Activated CD4-positive, alpha-beta memory T cell treated with anti-CD3 and anti-CD28 coated beads for 36 hours (primary cell): ENCODE measurements around the gene CHD2. TPM values are rescaled to one million over a fixed set of nuclear protein-coding genes. Genes with fewer than 3 reads are reported as not detected.
A peak's percentile ranks its signal among the peaks of the same experiment; 100 is the strongest.

ENCODE experiments used
- CTCF ChIA-PET: fragments of 350-600 bp; sonication (Branson Sonifier 250); formaldehyde crosslinking; loops from one replicate; lab custom pipeline; 2021; ENCODE audit warnings: antibody characterized with exemption, inconsistent platforms; lab: Charles Lee
- POLR2A ChIA-PET: fragments of 350-600 bp; sonication (Branson Sonifier 250); formaldehyde crosslinking; loops from one replicate; lab custom pipeline; 2021; ENCODE audit warnings: antibody characterized with exemption; lab: Charles Lee
- DNase-seq: peaks from one replicate; pipeline ENCODE4 v3.0.0-alpha.2; 2020
- H3K27ac Mint-ChIP-seq: one replicate; pipeline ENCODE4 v1.8.0; 2021; ENCODE audit warnings: mixed read lengths
- H3K27me3 Mint-ChIP-seq: one replicate; pipeline ENCODE4 v1.8.0; 2021; ENCODE audit warnings: mixed read lengths
- H3K36me3 Mint-ChIP-seq: one replicate; pipeline ENCODE4 v1.8.0; 2021; ENCODE audit warnings: mixed read lengths
- H3K4me1 Mint-ChIP-seq: one replicate; pipeline ENCODE4 v1.8.0; 2021; ENCODE audit warnings: low read depth, mixed read lengths
- H3K4me3 Mint-ChIP-seq: one replicate; pipeline ENCODE4 v1.8.0; 2021; ENCODE audit warnings: mild to moderate bottlenecking, mixed read lengths
- H3K9me3 Mint-ChIP-seq: one replicate; pipeline ENCODE4 v1.8.0; 2021; ENCODE audit warnings: mixed read lengths
- intact Hi-C: fragments of 100-400 bp; cut with micrococcal nuclease; formaldehyde crosslinking; loops from one replicate; pipeline ENCODE4 v1.15.1; 2023
- total RNA-seq, 2 experiments: library from RNA; stranded (reverse); gene quantifications; one replicate each; pipeline ENCODE4 v1.2.3, GENCODE V29; 2021

The CHD2 gene
- total RNA-seq, 2 experiments from 2014 or later, result 113 to 121 TPM

DNA sequence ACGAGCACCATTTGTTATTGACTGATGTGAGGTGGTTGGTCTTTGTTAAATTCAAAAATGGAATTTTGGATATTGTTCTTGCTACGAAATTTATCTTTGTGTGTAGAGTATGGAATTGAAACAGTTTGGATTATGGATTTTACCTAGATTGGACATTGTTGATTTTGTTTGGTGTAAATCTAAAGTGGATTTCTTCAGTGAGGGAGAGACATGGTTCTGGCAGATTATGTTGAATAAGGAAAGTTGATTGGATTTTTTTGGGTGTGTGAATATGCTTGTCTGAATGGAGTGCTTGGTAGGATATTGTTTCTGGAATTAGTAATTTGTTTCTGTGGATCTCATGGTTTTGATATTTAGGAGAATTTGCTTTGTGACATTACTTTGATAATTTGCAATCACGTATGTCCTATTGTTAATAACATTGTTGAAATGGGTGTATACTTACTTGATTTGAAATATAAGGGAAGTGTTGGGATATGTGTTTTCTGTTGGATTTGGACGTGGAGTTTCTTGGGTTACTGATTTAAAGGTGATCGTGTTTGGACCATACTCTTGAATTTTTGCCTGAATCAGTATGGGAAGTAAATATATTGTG is 1.0 kb upstream of the CHD2 start:
- ChIA-PET POLR2A (interaction anchor here (0.9 to 11.6 kb wide), 9 partner anchors 10 to 90 kb away, joined by 3 to 733 read pairs (median 19); no protein-coding TSS in a partner anchor), CTCF (interaction anchor here (0.7 to 5.6 kb wide), 8 partner anchors 9 to 90 kb away, joined by 3 to 69 read pairs (median 12); no protein-coding TSS in a partner anchor)
- Mint-ChIP-seq H3K36me3 (peaks cover 78% of the 10 kb centered on the region), H3K27ac (peak overlapping the region; percentile 76), H3K4me3 (peak overlapping the region; percentile 40), H3K27me3 (peaks cover 3% of the 10 kb centered on the region), H3K4me1 (peaks cover 55% of the 10 kb centered on the region), H3K9me3 (peaks cover 7% of the 10 kb centered on the region)
- intact Hi-C loops, result no loop called here
- DNase-seq, result no peak

DNA sequence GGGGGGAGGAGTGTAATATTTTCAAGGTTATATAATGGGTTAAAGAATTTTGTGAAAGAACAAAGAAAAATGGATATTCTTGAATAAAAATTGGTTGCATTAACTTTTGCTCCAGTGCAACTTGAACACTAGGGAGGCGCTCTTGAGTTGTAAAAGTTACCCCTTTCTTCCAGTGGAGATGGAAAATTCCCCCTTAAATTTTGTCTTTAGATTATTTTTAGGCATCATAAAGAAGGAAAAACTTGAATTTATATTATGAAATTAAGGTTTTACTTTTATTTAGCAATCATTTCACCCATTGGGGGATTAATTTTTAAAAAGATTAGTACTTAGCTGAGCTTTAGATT is 550 bp upstream of the CHD2 start:
- no peak for DNase-seq
- CTCF ChIA-PET, result interaction anchor here (0.7 to 5.6 kb wide), 9 partner anchors 9 to 91 kb away, joined by 3 to 69 read pairs (median 9); no protein-coding TSS in a partner anchor
- H3K4me1 Mint-ChIP-seq, result peaks cover 51% of the 10 kb centered on the region
- POLR2A ChIA-PET, result interaction anchor here (0.9 to 11.6 kb wide), 11 partner anchors 10 to 102 kb away, joined by 3 to 733 read pairs (median 11); no protein-coding TSS in a partner anchor
- peaks cover 78% of the 10 kb centered on the region for H3K36me3 Mint-ChIP-seq
- peaks cover 3% of the 10 kb centered on the region for H3K27me3 Mint-ChIP-seq
- H3K9me3 Mint-ChIP-seq, result peaks cover 7% of the 10 kb centered on the region
- intact Hi-C loops, result no loop called here
- peak overlapping the region; percentile 76 for H3K27ac Mint-ChIP-seq
- peak overlapping the region; percentile 97 for H3K4me3 Mint-ChIP-seq

DNA sequence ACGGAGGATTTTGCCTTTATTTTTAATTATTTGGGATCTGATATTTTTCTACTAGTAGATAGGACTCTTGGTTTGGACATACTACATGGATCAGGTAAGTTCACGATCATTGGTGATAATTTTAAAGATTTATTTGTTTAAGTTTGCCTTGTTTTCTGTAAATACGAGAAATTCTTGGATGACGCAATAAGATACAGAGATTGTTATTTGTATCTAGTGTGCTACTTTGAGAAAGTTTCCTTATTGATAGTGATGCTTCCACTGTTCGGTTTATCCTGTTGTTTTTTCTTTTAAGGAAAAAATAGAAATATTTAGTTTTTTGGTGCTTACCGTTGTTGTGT is 577 bp downstream of the CHD2 start:
- intact Hi-C loops, result loop anchor here (1.0 to 5.0 kb wide), 5 partner anchors 11 to 273 kb away; no protein-coding TSS in a partner anchor
- peaks cover 3% of the 10 kb centered on the region for H3K27me3 Mint-ChIP-seq
- ChIA-PET CTCF (interaction anchor here (1.0 to 5.6 kb wide), 8 partner anchors 8 to 96 kb away, joined by 3 to 69 read pairs (median 12); no protein-coding TSS in a partner anchor), POLR2A (interaction anchor here (1.0 to 11.6 kb wide), 13 partner anchors 8 to 103 kb away, joined by 3 to 733 read pairs (median 8); no protein-coding TSS in a partner anchor)
- DNase-seq, result no peak
- H3K4me1 Mint-ChIP-seq, result peaks cover 52% of the 10 kb centered on the region
- peak overlapping the region; percentile 97 for H3K4me3 Mint-ChIP-seq
- H3K36me3 Mint-ChIP-seq, result peaks cover 79% of the 10 kb centered on the region
- H3K27ac Mint-ChIP-seq, result peak overlapping the region; percentile 100
- peaks cover 7% of the 10 kb centered on the region for H3K9me3 Mint-ChIP-seq

DNA sequence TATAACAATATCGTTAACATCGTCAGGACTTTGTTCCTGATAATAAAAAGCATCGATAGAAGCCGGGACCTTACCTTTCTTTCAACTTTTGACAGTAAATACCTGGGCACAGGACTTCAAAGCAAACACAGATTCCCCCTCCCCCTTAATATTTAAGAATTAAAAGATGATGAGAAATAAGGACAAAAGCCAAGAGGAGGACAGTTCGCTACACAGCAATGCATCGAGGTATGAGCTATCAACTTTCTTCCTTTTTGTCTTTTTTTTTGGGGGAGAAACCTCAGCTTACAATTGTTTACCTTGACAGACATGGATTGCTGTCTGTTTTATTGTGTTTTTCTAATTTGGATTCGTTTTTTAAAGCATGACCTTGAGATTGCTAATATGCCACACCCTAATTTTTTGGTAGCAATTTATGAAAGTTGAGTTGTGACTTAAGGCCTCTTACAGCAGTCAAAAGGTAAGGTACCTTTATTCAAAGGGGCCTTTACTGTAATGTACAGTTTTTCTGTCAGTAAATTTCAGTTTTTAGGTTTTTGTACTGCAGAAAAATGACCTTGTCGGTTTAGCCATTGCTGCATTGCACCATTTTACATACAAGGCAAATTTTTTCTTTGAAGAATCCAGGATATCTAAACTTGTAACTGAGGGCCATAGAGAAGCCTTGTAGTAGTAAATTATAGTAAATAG is 1.1 kb downstream of the CHD2 start:
- Mint-ChIP-seq H3K27ac (peak overlapping the region; percentile 100), H3K9me3 (peaks cover 7% of the 10 kb centered on the region), H3K36me3 (peaks cover 80% of the 10 kb centered on the region), H3K4me1 (peaks cover 54% of the 10 kb centered on the region), H3K27me3 (peaks cover 3% of the 10 kb centered on the region), H3K4me3 (peak overlapping the region; percentile 97)
- no peak for DNase-seq
- intact Hi-C loops, result loop anchor here (2.0 to 5.0 kb wide), 2 partner anchors 14 to 274 kb away; no protein-coding TSS in a partner anchor
- POLR2A ChIA-PET, result interaction anchor here (1.0 to 11.6 kb wide), 15 partner anchors 8 to 97 kb away, joined by 3 to 733 read pairs (median 8); no protein-coding TSS in a partner anchor
- CTCF ChIA-PET, result interaction anchor here (0.7 to 5.6 kb wide), 6 partner anchors 15 to 92 kb away, joined by 3 to 69 read pairs (median 16); no protein-coding TSS in a partner anchor

DNA sequence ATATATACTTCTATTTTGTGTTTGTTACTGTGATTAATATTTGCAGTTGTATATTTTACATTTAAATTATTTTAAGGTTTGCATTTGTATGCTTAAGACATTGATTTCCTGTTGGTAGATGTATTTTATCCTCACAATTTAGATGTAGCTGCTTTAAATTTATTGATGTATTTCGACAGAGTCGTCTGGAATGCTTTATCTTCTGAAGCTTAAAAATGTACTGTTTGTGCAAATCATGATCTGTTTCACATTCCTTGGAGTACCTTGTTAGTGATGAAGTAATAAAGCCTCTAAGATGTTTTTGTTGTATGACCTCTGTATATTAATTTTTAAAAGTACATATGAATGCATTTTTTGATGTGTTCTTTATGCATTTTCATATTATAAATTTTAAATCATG is 1.9 kb downstream of the CHD2 start:
- H3K27me3 Mint-ChIP-seq, result peaks cover 3% of the 10 kb centered on the region
- DNase-seq, result no peak
- intact Hi-C loops, result loop anchor here (2.0 to 5.0 kb wide), 2 partner anchors 13 to 275 kb away; no protein-coding TSS in a partner anchor
- ChIA-PET CTCF (interaction anchor here (1.0 to 5.6 kb wide), 4 partner anchors 13 to 92 kb away, joined by 3 to 69 read pairs (median 10); no protein-coding TSS in a partner anchor), POLR2A (interaction anchor here (1.0 to 11.6 kb wide), 7 partner anchors 13 to 98 kb away, joined by 3 to 733 read pairs (median 39); no protein-coding TSS in a partner anchor)
- H3K4me1 Mint-ChIP-seq, result peaks cover 54% of the 10 kb centered on the region
- H3K36me3 Mint-ChIP-seq, result peaks cover 78% of the 10 kb centered on the region
- H3K27ac Mint-ChIP-seq, result peak overlapping the region; percentile 100
- H3K9me3 Mint-ChIP-seq, result peaks cover 7% of the 10 kb centered on the region
- peak overlapping the region; percentile 97 for H3K4me3 Mint-ChIP-seq

DNA sequence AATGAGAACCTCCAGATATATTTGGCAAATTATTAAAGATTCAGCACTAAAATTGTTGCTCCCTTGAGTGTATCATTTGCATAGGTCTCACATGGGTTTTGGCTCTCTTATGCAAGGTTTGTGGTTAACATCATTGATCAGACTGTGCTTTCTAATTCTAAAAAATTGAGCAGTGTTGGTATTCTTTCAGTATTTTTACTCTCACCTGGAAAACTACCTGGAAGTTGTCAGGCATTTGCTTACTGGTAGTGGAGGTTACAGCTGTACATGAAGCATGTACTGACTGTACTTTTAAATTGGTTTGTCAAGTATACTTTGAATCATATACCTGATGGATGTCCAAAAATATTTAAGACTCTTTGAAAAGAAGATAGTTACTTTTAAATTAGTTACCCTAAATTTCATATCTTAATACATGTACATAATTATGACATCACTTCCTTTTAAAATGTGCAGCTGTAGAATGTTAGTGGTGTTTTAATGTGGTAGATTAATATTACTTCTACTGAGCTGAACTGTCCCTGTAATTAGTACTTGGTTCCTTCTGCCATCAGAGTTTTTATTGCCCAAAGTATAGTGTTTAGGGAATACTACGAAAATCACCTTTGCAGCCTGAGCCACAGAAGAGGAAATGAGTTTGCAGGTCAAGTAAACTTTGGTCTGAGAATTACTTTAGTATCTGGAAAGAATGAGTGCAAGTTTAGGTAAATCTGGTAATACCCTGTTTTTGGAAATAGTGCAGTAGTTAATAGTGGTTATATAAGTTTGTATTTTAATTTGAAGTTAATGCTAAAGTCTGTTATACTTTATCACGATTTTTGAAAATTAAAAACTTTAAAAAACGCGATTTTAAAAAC is 2.8 kb downstream of the CHD2 start:
- peaks cover 71% of the 10 kb centered on the region for H3K36me3 Mint-ChIP-seq
- DNase-seq, result no peak
- H3K4me1 Mint-ChIP-seq, result peaks cover 55% of the 10 kb centered on the region
- intact Hi-C loops, result loop anchor here (5.0 kb wide), 1 partner anchor 276 kb away; no protein-coding TSS in a partner anchor
- peaks cover 7% of the 10 kb centered on the region for H3K9me3 Mint-ChIP-seq
- H3K4me3 Mint-ChIP-seq, result peak overlapping the region; percentile 97
- CTCF ChIA-PET, result interaction anchor here (0.7 to 5.6 kb wide), 4 partner anchors 12 to 92 kb away, joined by 3 to 69 read pairs (median 3); no protein-coding TSS in a partner anchor
- H3K27ac Mint-ChIP-seq, result peak overlapping the region; percentile 100
- peaks cover 3% of the 10 kb centered on the region for H3K27me3 Mint-ChIP-seq
- POLR2A ChIA-PET, result interaction anchor here (0.8 to 11.6 kb wide), 10 partner anchors 12 to 106 kb away, joined by 3 to 733 read pairs (median 19); no protein-coding TSS in a partner anchor

DNA sequence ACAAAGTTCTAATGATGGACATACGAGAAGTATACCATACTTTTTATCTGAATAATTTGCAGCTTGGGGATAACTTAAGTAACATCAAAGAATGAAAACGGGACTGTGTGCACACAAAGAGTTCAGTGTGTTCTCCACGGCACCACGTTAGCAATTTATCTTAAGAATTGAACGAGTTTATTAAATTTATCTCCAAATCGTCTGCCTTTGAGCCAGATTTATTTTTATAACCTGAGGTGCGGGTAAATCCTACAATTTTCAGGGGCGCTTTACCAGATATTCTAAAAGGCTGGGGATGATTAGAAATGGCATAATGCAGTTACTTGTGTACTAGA is 3.5 kb downstream of the CHD2 start:
- peaks cover 56% of the 10 kb centered on the region for H3K4me1 Mint-ChIP-seq
- intact Hi-C loops, result loop anchor here (5.0 kb wide), 1 partner anchor 276 kb away; no protein-coding TSS in a partner anchor
- peaks cover 71% of the 10 kb centered on the region for H3K36me3 Mint-ChIP-seq
- DNase-seq, result no peak
- H3K27ac Mint-ChIP-seq, result peak overlapping the region; percentile 100
- ChIA-PET CTCF (interaction anchor here (0.7 to 5.6 kb wide), 5 partner anchors 9 to 93 kb away, joined by 3 to 69 read pairs (median 3); no protein-coding TSS in a partner anchor), POLR2A (interaction anchor here (0.9 to 11.6 kb wide), 10 partner anchors 12 to 107 kb away, joined by 3 to 733 read pairs (median 12); no protein-coding TSS in a partner anchor)
- peaks cover 7% of the 10 kb centered on the region for H3K9me3 Mint-ChIP-seq
- H3K27me3 Mint-ChIP-seq, result peaks cover 3% of the 10 kb centered on the region
- peak overlapping the region; percentile 97 for H3K4me3 Mint-ChIP-seq

DNA sequence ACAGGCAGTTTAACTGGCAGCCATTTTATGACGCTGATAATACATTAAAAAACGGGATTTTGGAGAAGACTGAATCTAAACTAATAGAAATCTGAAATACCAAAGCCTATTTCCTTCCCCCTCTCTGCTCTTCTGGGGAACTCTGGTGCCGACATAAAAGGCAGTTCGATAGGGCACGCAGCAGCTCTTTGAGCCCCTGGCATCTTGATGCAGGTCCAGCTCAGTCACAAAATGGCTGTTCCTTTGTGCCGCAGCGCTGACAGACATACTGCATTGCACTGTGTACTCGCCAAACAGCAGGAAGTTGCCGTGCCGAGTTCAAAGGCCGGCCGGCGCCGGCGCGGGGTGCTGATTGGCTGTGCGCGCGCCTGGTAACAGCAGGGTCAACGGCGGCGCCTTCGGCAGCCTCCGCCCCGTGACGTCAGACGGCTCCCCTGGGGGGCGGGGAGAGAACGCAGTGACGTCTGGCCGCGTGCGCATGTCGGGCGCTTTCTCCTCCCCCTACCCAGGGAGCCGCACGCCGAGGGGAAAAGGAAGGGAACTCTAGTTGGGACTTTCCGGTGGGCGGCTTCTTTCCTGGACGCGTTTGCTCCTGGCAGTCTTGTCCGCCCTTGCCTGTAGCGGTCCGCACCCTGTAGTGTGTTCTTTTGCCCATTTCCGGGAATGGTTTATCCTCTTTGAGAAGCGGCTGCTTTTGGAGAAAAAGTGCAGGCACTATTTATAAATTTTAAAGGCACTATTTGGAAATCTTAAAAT is 4.0 kb downstream of the CHD2 start:
- H3K4me3 Mint-ChIP-seq, result peak overlapping the region; percentile 97
- peak; percentile 100 for DNase-seq
- peaks cover 68% of the 10 kb centered on the region for H3K36me3 Mint-ChIP-seq
- H3K9me3 Mint-ChIP-seq, result peaks cover 4% of the 10 kb centered on the region
- CTCF ChIA-PET, result interaction anchor here (0.7 to 5.6 kb wide), 6 partner anchors 8 to 96 kb away, joined by 3 to 69 read pairs (median 4); no protein-coding TSS in a partner anchor
- H3K4me1 Mint-ChIP-seq, result peaks cover 55% of the 10 kb centered on the region
- POLR2A ChIA-PET, result interaction anchor here (0.9 to 11.6 kb wide), 10 partner anchors 11 to 107 kb away, joined by 3 to 733 read pairs (median 12); no protein-coding TSS in a partner anchor
- H3K27ac Mint-ChIP-seq, result peak overlapping the region; percentile 100
- peaks cover 3% of the 10 kb centered on the region for H3K27me3 Mint-ChIP-seq
- intact Hi-C loops, result loop anchor here (1.0 to 5.0 kb wide), 5 partner anchors 14 to 277 kb away; no protein-coding TSS in a partner anchor

DNA sequence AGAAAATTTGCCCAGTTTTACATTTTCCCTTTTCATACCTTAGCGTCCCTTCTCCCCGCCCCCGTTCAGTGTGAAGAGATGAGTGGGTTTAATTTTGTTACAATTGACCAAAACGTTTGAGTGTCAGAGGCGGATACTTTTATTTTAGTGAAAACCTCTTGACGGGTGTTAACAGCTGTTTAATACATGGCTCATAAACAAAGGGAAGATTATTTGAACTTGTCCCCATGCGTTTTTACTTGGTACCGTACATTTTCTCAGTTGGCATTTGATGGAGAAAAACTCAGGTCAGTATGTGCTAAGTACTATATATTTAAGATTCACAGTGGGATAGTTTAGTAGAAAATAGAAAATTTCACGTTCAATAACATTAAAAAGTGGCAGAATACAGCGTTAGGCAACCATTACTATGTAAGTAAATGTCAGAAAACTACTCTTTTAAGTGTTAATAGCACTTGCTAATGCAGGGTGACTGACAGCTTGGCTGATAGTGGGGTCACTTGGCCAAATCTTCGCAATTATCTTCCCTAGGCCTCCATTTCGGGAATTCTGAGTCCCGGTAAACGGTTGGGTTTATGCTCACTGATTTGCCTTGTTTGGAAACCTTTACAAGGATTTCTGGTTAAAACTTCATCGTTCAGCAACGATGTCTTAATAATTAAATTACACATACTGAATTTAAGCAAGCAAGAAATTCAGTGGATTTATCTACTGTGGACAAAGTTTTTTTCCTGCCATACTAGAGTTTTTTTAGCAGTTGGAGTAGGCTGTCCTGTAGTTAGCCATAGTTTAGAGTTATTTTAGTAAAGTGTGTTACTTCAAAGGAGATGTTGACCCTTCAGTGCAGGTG is 4.8 kb downstream of the CHD2 start:
- DNase-seq, result no peak
- ChIA-PET POLR2A (interaction anchor here (1.0 to 11.6 kb wide), 6 partner anchors 10 to 96 kb away, joined by 4 to 733 read pairs (median 34); no protein-coding TSS in a partner anchor), CTCF (interaction anchor here (1.3 to 5.6 kb wide), 4 partner anchors 12 to 96 kb away, joined by 4 to 69 read pairs (median 50); no protein-coding TSS in a partner anchor)
- H3K9me3 Mint-ChIP-seq, result no peaks in the 10 kb centered on the region
- peaks cover 57% of the 10 kb centered on the region for H3K4me1 Mint-ChIP-seq
- peak overlapping the region; percentile 100 for H3K27ac Mint-ChIP-seq
- peak overlapping the region; percentile 97 for H3K4me3 Mint-ChIP-seq
- H3K27me3 Mint-ChIP-seq, result peaks cover 3% of the 10 kb centered on the region
- peaks cover 70% of the 10 kb centered on the region for H3K36me3 Mint-ChIP-seq
- intact Hi-C loops, result loop anchor here (1.0 to 5.0 kb wide), 5 partner anchors 13 to 278 kb away; no protein-coding TSS in a partner anchor
